Subcutaneous adipose tissue (tissue), 4 donors: Measurements from ENCODE around the gene GPR101. TPM values are rescaled to one million over a fixed set of nuclear protein-coding genes. Genes with fewer than 3 reads are reported as not detected.

Experiments
- total RNA-seq, 4 donors: library from RNA; depleted of rRNA; stranded (reverse); fragments of >200 nt; gene quantifications; one replicate each; pipeline ENCODE4 v1.1.0, GENCODE V29; 2016
- TF ChIP-seq, protein P1 (sequence below): fragments of 450-650 bp; IDR thresholded peaks from one replicate; pipeline ENCODE4 v1.5.1; 2016; ENCODE audit warnings: low read depth, mild to moderate bottlenecking, control low read depth, antibody characterized with exemption, moderate library complexity

Gene GPR101
- not detected for total RNA-seq

- TF ChIP-seq, protein P1, sequence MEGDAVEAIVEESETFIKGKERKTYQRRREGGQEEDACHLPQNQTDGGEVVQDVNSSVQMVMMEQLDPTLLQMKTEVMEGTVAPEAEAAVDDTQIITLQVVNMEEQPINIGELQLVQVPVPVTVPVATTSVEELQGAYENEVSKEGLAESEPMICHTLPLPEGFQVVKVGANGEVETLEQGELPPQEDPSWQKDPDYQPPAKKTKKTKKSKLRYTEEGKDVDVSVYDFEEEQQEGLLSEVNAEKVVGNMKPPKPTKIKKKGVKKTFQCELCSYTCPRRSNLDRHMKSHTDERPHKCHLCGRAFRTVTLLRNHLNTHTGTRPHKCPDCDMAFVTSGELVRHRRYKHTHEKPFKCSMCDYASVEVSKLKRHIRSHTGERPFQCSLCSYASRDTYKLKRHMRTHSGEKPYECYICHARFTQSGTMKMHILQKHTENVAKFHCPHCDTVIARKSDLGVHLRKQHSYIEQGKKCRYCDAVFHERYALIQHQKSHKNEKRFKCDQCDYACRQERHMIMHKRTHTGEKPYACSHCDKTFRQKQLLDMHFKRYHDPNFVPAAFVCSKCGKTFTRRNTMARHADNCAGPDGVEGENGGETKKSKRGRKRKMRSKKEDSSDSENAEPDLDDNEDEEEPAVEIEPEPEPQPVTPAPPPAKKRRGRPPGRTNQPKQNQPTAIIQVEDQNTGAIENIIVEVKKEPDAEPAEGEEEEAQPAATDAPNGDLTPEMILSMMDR = no peak
Observed at GRCh38 chrX:137033774-137034507, at the start of gene GPR101. Gene GPR101 (minus strand): TSS chrX:137033995. CDS start chrX:137031674, 2,321 bp downstream.

- TF ChIP-seq, protein P1 = no peak
Observed at GRCh38 chrX:137081239-137081638, 47.4 kb upstream of the GPR101 start.

GRCh38 chrX:137072396-137072795 lies 38.6 kb upstream of the GPR101 start:
- TF ChIP-seq, protein P1 = no peak

DNA sequence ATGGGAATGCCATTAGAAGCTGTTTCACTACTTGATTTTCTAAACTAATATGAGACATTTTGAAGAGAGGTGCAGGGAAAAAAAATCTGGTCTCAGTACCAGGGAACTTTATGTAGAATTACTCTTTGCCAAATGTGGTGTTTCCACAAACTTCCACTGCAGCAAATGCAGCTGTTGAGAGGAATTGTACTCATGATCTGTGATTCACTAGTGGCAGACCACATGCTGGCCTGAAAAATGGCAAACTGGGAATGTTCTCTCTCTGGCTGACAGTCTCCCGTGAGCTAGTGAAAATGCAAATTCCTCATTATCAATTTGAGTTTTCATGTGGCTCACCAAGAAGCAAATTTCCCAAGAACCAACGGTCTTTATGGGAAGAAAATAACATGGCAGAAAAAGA lies 37.8 kb upstream of the GPR101 start:
- TF ChIP-seq, protein P1 = no peak

DNA sequence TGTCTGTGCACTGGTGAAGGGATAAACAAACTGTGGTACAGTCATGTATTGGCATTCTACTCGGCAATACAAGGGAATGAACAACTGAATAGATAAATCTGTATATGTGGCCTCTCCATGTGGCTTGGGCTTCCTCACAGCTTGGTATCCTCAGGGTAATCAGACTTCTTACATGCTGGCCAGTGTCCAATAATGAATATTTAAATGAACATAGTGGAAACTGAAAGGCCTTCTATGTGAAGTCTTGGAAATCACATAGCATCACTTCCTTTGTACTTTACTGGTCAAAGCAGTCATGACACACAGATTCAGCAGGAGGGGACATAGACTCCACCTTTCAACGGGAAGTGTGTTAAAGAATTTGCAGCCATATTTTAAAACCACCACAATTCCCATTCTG lies 33.4 kb upstream of the GPR101 start:
- TF ChIP-seq, protein P1 = no peak

DNA sequence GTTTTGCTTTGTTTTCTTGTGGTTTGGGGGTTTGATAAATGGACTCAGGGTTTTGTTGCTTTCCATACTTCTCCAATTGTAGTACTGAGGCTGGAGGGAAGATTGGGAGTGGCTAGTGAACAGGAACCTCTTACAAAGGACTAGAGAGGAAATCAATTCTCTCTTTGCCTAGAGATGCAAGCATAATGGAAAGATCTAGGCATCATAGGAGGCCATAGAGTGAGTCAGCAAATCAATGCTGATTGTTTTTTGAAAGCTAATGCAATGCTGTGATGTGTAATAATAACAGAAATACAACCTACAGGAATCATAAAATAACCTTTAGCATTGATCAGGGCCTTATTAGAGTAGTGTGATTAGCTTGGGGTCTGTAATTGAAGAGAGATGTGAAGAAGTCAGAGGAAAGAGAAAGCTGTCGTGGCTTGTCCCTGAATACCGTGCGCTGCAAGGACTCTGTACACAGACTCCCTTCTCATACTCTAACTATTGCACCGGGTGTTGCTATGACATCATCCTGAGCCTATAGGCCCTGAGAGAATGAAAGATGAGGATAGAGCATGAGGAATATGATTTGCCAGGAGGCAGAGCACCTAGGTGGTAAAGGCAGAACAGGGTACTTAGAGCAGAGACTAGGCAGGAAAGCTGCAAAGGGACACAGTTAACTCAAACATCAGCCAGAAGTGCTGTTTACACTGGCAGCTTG lies 29.3 kb upstream of the GPR101 start:
- TF ChIP-seq, protein P1 = no peak

- TF ChIP-seq, protein P1 = no peak
Observed at GRCh38 chrX:137058339-137059127, 24.7 kb upstream of the GPR101 start.
